GM10847 (cell line): ENCODE results near the gene DIAPH3.

Source experiments
- POLR2A ChIP-seq: IDR thresholded peaks from 2 replicates; pipeline ENCODE4 v1.6.1; 2011; ENCODE audit not compliant: insufficient read length; ENCODE audit errors: extremely low read depth

DIAPH3 gene

DNA sequence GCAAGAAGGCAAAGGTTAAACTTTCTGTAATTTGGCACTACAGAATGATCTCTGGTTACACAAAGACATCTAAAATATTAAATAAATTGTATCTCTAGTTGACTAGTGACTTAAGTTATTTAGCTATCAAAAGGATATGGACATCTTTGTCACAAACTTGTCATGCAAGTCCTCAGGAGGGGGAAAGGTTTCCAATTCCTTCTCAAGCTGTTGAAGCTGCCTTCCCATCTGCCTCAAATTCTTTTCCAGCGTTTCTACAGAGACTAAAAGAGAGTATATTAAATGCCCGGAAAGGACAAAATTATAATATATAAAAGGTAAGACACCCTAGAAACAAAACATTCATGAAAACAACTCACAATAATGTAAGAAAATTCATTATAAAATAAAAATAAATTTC, 324.5 kb downstream of the DIAPH3 start:
- no peak for TF ChIP-seq POLR2A

DNA sequence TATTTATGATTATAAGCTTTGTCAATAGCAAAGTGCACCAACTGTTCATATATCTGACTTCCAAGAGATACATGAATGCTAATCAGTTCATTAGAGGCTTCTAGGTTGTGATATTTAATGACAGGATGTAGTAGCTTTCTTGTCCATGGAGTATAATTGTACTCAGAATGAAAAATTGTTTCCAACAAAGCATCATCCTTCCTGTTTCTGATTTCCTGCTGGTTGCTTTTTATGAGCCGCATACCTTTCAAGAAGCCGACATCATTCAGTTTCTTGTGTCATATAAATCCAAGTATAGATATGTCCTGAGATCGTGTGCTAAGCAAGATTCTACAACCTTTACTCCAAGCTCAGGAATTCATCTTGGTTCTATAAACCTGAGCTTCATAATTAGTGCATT, 326.6 kb downstream of the DIAPH3 start:
- no peak for TF ChIP-seq POLR2A

- no peak for TF ChIP-seq POLR2A
These were observed 328.2 kb downstream of the DIAPH3 start for GRCh38 chr13:59835569-59835968.

GRCh38 chr13:59834801-59835200, 328.9 kb downstream of the DIAPH3 start:
- TF ChIP-seq POLR2A, result no peak

DNA sequence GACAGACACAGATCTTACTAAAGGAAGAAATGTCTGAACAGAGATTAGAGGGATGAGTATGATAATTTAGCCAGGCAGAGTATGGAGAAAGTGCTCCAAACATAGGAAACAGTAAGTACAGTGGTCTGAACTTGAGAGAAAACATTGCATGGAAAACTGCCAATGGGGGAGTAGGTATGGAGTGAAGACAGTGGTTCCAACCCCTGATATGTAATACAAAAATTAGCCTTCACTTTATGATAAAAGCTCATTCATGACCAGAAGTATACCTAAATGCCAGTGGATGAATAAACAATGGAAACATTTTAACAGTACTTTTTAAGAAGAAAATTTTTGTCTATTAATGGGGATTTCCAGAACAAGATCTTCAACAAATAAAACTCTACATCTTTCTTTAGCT, 334.0 kb downstream of the DIAPH3 start:
- no peak for TF ChIP-seq POLR2A

DNA sequence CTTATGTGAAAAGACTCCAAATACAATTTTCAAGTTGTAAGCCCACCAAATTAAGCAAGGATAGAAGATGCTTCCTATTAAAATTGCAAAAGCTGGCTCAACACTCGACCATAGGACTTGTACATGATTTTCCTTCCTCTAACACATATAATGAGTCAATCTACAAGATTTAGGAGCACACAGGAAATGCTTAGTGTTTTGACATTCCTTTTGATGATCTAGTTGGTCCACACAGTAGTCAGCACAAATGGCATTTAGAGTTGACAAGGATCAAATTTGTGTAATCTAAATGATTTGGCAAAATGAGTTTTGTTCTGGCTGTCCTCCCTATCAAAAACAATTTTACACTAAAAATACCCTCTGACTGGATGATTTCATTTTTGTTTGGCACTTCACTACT, 340.2 kb downstream of the DIAPH3 start:
- no peak for TF ChIP-seq POLR2A

DNA sequence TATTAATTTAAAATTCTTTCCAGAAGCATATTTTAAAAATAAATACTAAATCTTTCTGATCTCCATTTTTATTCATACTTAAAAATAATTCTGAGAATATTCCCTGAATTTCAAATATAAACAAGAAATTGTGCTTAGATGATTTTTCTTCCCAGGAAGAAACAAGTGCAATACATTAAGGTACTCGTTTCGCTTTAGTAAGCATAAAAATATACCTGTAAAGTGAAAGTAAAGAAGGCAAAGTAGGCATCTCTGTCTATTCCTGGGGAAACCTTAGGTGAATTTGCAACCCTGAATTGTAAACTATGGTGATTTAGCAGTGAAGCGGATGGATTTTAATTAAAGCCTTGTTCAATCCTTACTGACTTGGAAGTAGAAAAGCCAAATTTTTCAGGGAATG, 354.2 kb downstream of the DIAPH3 start:
- no peak for TF ChIP-seq POLR2A

GRCh38 chr13:59806801-59807200, 356.9 kb downstream of the DIAPH3 start:
- TF ChIP-seq POLR2A, result no peak

GRCh38 chr13:59801107-59801880, 362.4 kb downstream of the DIAPH3 start:
- TF ChIP-seq POLR2A, result no peak

GRCh38 chr13:59793107-59793506, 370.6 kb downstream of the DIAPH3 start:
- TF ChIP-seq POLR2A, result no peak

GRCh38 chr13:59790626-59791025, 373.1 kb downstream of the DIAPH3 start:
- no peak for TF ChIP-seq POLR2A

GRCh38 chr13:59789558-59789957, 374.2 kb downstream of the DIAPH3 start:
- TF ChIP-seq POLR2A, result no peak

DNA sequence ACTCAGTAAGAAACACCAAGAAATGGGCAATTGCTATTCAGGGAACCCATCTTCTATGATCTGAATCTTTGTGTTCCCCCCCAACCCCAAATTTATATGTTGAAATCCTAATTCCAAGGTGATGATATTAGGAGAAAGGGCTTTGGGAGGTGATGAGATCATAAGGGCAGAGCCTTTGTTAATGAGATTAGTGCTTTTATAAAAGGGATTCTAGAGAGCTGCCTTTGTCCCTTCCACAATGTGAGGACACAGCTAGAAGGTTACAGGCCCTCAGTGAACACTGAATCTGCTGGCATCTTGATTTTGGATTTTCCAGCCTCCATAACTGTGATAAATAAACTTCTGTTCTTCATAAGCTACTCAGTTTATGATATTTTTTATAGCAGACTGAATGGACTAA, 376.0 kb downstream of the DIAPH3 start:
- no peak for TF ChIP-seq POLR2A

DNA sequence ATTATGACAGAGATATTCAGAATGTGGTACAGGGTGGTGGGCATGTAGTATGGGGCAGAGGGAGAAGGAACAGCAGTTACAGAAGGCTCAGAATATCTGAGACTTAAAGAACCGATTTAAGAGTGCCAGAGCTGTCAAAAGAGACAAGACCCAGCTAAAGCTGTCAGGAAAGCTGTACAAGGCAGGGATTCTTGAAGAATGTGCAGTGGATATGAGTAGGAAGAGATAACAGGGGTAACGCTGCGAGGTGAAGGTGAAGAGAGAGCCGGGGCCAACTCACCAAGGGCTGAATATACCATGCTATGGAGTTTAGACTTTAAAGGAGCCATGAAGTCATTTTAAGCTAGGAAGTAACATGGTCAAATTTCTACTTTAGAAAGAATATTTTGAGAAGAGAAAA, 381.0 kb downstream of the DIAPH3 start:
- TF ChIP-seq POLR2A, result no peak

DNA sequence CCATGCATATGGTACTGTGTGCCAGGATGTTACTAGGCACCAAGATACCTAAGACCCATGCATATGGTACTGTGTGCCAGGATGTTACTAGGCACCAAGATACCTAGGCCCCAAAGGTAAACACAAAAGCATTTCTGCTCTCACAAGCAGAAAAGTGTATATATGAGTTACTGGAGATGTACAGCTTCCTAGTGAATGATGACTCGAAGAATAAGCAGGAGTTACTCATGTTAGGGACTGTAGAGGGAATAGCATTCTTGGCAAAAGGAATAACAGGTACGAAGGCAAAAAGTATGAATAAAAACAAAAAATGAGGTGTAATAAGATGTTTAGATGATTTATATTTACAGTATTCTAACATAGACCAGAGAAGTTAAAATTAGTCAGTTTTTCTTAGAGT, 383.7 kb downstream of the DIAPH3 start:
- TF ChIP-seq POLR2A, result no peak

DNA sequence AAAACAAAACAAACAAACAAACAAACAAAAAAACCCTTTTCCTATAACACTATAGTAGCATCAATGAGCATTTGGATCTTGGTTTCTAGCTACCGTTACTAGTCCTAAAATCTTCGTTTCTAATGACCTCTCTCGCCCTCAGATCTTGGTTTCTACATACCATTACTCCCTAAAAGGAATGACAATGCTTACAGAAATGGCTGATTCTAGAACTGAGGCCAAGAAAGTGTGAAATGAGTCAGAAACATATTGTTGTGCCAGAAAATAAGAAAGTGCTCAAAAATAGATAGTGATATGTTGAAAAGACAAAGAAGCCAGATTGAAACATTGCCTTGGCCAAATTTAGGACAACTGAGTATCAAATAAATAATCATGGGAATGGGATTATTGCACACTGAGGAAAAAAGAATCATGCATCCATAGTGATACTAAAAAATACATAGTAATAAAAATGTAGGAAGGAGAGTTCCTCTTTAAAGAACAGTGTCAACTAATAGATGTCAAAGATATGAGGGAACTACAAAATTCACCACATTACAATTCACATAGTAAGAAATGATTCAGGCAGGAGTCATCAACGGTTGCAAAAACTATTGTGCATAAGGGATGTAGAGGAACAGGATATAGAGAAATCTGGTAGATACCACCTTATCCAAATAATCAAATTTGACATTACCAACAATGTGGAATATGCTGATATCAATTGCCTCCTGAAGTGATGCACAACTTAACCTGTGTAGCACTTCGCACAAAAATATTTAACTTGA, 386.6 kb downstream of the DIAPH3 start:
- TF ChIP-seq POLR2A, result no peak
